ENCODE results near the gene MLLT1. TPM values are rescaled to one million over a fixed set of nuclear protein-coding genes. Genes with fewer than 3 reads are reported as not detected.

Gene MLLT1
- total RNA-seq, 1 experiment from 2014 or later: 44.2 TPM

GRCh38 chr19:6227156-6227935 lies 52.4 kb downstream of the MLLT1 start:
- no TSS peak for BruUV-seq (replicated peaks)
- ChIA-PET CTCF (no interaction called here), POLR2A (ENCODE audit: unreplicated experiment) (no interaction called here)

GRCh38 chr19:6226444-6227155 lies 53.2 kb downstream of the MLLT1 start:
- ChIA-PET CTCF (no interaction called here), POLR2A (ENCODE audit: unreplicated experiment) (no interaction called here)
- Histone ChIP-seq H3K9me3 (ENCODE audit: insufficient read depth, low read depth) (no peaks in the 10 kb centered on the region), H2AFZ (no peak overlapping the region), H3F3A (ENCODE audit: insufficient read depth, low read depth) (no peaks in the 10 kb centered on the region), H3K27me3 (ENCODE audit: insufficient read depth, low read depth) (no peaks in the 10 kb centered on the region), H3K9me2 (ENCODE audit: insufficient read depth) (no peaks in the 10 kb centered on the region), H3K4me1 (replicated peaks; ENCODE audit: insufficient read depth) (no peaks in the 10 kb centered on the region), H3K4me3 (no peak overlapping the region), H3K4me2 (no peak overlapping the region), H3K36me3 (ENCODE audit: low read depth) (no peaks in the 10 kb centered on the region), H4K20me1 (ENCODE audit: insufficient read depth) (peaks cover 6% of the 10 kb centered on the region), H3K79me2 (ENCODE audit: low read depth) (no peaks in the 10 kb centered on the region), H3K27ac (no peak overlapping the region)
- BruUV-seq (replicated peaks): no TSS peak
- DNase-seq: no peak
- intact Hi-C loops (cut with micrococcal nuclease; ENCODE audit: unreplicated experiment): no loop called here
- TF ChIP-seq EZH2 (IDR thresholded peaks at IDR 0.05; ENCODE audit: low read depth) (no peak), CTCF (conservative IDR thresholded peaks at IDR 0.05) (no peak)

More at GRCh38 chr19:6227156-6227935, 52.4 kb downstream of the MLLT1 start:
- Histone ChIP-seq H3K4me3 (no peak overlapping the region), H3K9me2 (ENCODE audit: insufficient read depth) (no peaks in the 10 kb centered on the region), H4K20me1 (ENCODE audit: insufficient read depth) (peaks cover 6% of the 10 kb centered on the region), H3K79me2 (ENCODE audit: low read depth) (no peaks in the 10 kb centered on the region), H3K36me3 (ENCODE audit: low read depth) (no peaks in the 10 kb centered on the region), H2AFZ (no peak overlapping the region), H3F3A (ENCODE audit: insufficient read depth, low read depth) (no peaks in the 10 kb centered on the region), H3K27me3 (ENCODE audit: insufficient read depth, low read depth) (no peaks in the 10 kb centered on the region), H3K27ac (no peak overlapping the region), H3K4me2 (no peak overlapping the region), H3K4me1 (replicated peaks; ENCODE audit: insufficient read depth) (no peaks in the 10 kb centered on the region), H3K9me3 (ENCODE audit: insufficient read depth, low read depth) (no peaks in the 10 kb centered on the region)
- no peak for DNase-seq
- intact Hi-C loops (cut with micrococcal nuclease; ENCODE audit: unreplicated experiment): no loop called here
- no peak for TF ChIP-seq CTCF (conservative IDR thresholded peaks at IDR 0.05)
- TF ChIP-seq EZH2 (IDR thresholded peaks at IDR 0.05; ENCODE audit: low read depth): no peak

GRCh38 chr19:6226012-6226411 lies 53.8 kb downstream of the MLLT1 start:
- Histone ChIP-seq H3K9me2 (ENCODE audit: insufficient read depth) (no peaks in the 10 kb centered on the region), H3K4me3 (no peak overlapping the region), H3K4me2 (no peak overlapping the region), H3F3A (ENCODE audit: insufficient read depth, low read depth) (no peaks in the 10 kb centered on the region), H3K27me3 (ENCODE audit: insufficient read depth, low read depth) (no peaks in the 10 kb centered on the region), H3K4me1 (replicated peaks; ENCODE audit: insufficient read depth) (no peaks in the 10 kb centered on the region), H3K36me3 (ENCODE audit: low read depth) (no peaks in the 10 kb centered on the region), H2AFZ (no peak overlapping the region), H4K20me1 (ENCODE audit: insufficient read depth) (peaks cover 6% of the 10 kb centered on the region; the same call in 1 of the 2 replicates), H3K27ac (no peak overlapping the region), H3K79me2 (ENCODE audit: low read depth) (no peaks in the 10 kb centered on the region), H3K9me3 (ENCODE audit: insufficient read depth, low read depth) (no peaks in the 10 kb centered on the region)
- intact Hi-C loops (cut with micrococcal nuclease; ENCODE audit: unreplicated experiment): no loop called here
- DNase-seq: no peak
- TF ChIP-seq EZH2 (IDR thresholded peaks at IDR 0.05; ENCODE audit: low read depth) (no peak), CTCF (conservative IDR thresholded peaks at IDR 0.05) (no peak)
- BruUV-seq (replicated peaks): no TSS peak
- CTCF ChIA-PET: interaction anchor here (0.5 kb wide), 1 partner anchor 998 kb away, joined by 10 read pairs; no protein-coding TSS in a partner anchor
- POLR2A ChIA-PET (ENCODE audit: unreplicated experiment): no interaction called here
